Measurements from ENCODE around the gene NDUFB5.

DNA sequence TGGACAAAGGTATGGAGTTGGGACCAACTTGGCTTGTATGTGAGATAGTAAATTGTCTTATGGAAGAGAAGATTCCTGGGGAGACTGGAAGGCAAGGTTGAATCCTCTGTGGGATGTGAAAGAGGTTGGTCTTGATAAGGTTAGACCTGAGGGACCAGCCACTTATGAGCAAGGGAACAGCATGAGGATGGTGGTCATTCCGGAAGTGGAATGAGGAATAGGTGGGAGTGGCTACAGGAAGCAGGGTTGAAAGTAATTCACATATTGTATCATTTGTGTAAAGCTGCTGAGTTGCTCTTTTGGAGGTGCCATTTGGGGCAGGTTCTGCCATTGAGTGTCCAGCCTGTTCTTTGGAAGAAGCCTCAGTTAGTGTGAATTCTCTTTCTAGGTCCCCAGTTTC lies 61.4 kb downstream of the NDUFB5 start:
- TF ChIP-seq, protein P1, sequence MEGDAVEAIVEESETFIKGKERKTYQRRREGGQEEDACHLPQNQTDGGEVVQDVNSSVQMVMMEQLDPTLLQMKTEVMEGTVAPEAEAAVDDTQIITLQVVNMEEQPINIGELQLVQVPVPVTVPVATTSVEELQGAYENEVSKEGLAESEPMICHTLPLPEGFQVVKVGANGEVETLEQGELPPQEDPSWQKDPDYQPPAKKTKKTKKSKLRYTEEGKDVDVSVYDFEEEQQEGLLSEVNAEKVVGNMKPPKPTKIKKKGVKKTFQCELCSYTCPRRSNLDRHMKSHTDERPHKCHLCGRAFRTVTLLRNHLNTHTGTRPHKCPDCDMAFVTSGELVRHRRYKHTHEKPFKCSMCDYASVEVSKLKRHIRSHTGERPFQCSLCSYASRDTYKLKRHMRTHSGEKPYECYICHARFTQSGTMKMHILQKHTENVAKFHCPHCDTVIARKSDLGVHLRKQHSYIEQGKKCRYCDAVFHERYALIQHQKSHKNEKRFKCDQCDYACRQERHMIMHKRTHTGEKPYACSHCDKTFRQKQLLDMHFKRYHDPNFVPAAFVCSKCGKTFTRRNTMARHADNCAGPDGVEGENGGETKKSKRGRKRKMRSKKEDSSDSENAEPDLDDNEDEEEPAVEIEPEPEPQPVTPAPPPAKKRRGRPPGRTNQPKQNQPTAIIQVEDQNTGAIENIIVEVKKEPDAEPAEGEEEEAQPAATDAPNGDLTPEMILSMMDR (IDR thresholded peaks at IDR 0.05 in 8 of 11, conservative IDR thresholded peaks at IDR 0.05 in 3 of 11): no peak
- TF ChIP-seq POLR2A (IDR thresholded peaks at IDR 0.05): no peak
